H1 (cell line): ENCODE results near the gene RAP1GDS1.

Experiments used
- CEBPB ChIP-seq: IDR thresholded peaks from 2 replicates; pipeline ENCODE4 v1.6.1; 2012; ENCODE audit warnings: low read depth, low read length
- CHD2 ChIP-seq: IDR thresholded peaks from 2 replicates; pipeline ENCODE4 v1.6.1; 2012; ENCODE audit warnings: low read length, improper control_type of control experiment
- CTCF ChIP-seq, 3 experiments: IDR thresholded peaks; 1 replicate in 2 of 3; 2 replicates in 1 of 3; pipeline versions ENCODE4 v1.5.1 to v1.6.1; 2011; ENCODE audit warnings: low read length in 3 of 3, mild to moderate bottlenecking in 3 of 3, inconsistent platforms in 2 of 3, low read depth in 1 of 3, moderate library complexity in 1 of 3; ENCODE audit not compliant: insufficient read depth in 1 of 3; ENCODE audit errors: control extremely low read depth in 1 of 3
- JUN ChIP-seq: IDR thresholded peaks from 2 replicates; pipeline ENCODE4 v1.6.1; 2011; ENCODE audit warnings: low read depth, mild to moderate bottlenecking, improper control_type of control experiment, low read length
- NRF1 ChIP-seq: IDR thresholded peaks from 2 replicates; pipeline ENCODE4 v1.6.1; 2011; ENCODE audit warnings: mild to moderate bottlenecking, low read depth, low read length, improper control_type of control experiment
- POLR2A ChIP-seq, 2 experiments: IDR thresholded peaks; 1 replicate in 1 of 2; 2 replicates in 1 of 2; pipeline ENCODE4 v1.6.1; 2011; ENCODE audit warnings: low read depth in 2 of 2, low read length in 2 of 2, mild to moderate bottlenecking in 2 of 2; ENCODE audit errors: control extremely low read depth in 1 of 2
- POLR2AphosphoS5 ChIP-seq: IDR thresholded peaks from 2 replicates; pipeline ENCODE4 v1.6.1; 2011; ENCODE audit warnings: low read depth, low read length
- POU5F1 ChIP-seq: IDR thresholded peaks from 2 replicates; pipeline ENCODE4 v1.6.1; 2011; ENCODE audit warnings: low read depth, mild to moderate bottlenecking, low read length, moderate library complexity
- TBP ChIP-seq: IDR thresholded peaks from 2 replicates; pipeline ENCODE4 v1.6.1; 2011; ENCODE audit warnings: low read depth, low read length, improper control_type of control experiment
- USF2 ChIP-seq: IDR thresholded peaks from 2 replicates; pipeline ENCODE4 v1.6.1; 2011; ENCODE audit warnings: low read length, improper control_type of control experiment
- YY1 ChIP-seq: IDR thresholded peaks from 2 replicates; pipeline ENCODE4 v1.6.1; 2011; ENCODE audit warnings: low read depth, mild to moderate bottlenecking, low read length
- ZNF274 ChIP-seq: IDR thresholded peaks from 2 replicates; pipeline ENCODE4 v1.7.0; 2012; ENCODE audit warnings: low read length, borderline replicate concordance; ENCODE audit errors: extremely low read depth
- TF ChIP-seq, protein P1 (sequence below): IDR thresholded peaks from 2 replicates; pipeline ENCODE4 v1.6.1; 2012; ENCODE audit warnings: inconsistent platforms

DNA sequence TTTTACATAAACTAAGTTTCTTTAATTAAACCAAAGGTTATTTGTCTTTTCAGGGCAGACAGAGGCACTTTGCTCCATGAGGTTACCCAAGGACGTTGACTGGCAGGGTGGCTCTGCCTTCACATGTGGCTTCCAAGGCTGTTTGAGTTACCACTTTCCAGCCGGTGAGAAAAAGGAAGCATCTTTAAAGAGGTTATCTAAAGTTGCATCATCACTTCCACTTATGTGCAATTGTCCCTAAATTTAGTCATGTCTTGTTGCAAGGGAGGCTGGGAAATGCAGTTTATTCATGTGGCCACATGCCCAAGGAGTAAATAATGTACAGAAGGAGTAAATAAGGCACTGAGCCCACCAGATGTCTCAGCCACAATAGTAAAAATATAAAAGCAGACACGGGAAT lies 29.0 kb upstream of the RAP1GDS1 start:
- no peak for TF ChIP-seq YY1
- TF ChIP-seq CTCF (IDR thresholded peaks at IDR 0.05; ENCODE audit: control extremely low read depth in 1 of 3, insufficient read depth in 1 of 3, low read depth in 1 of 3, low read length in 3 of 3): no peak
- TF ChIP-seq TBP: no peak
- TF ChIP-seq, protein P1, sequence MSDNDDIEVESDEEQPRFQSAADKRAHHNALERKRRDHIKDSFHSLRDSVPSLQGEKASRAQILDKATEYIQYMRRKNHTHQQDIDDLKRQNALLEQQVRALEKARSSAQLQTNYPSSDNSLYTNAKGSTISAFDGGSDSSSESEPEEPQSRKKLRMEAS: no peak
- no peak for TF ChIP-seq NRF1
- TF ChIP-seq POU5F1: no peak
- TF ChIP-seq POLR2AphosphoS5: no peak
- no peak for TF ChIP-seq POLR2A (IDR thresholded peaks at IDR 0.05; ENCODE audit: control extremely low read depth in 1 of 2, low read depth in 2 of 2, low read length in 2 of 2)
- TF ChIP-seq CHD2: no peak
- TF ChIP-seq ZNF274: no peak
- peak; percentile 60; the same call in 1 of the 2 replicates for TF ChIP-seq CEBPB
- no peak for TF ChIP-seq USF2
- TF ChIP-seq JUN: no peak
